HG03354 (cell line): Measurements from ENCODE around the gene RBP4.

Experiments
- ATAC-seq: cut with Tn5 transposase; IDR thresholded peaks from one replicate; pipeline ENCODE4 v1.9.1; 2021; ENCODE audit warnings: mild to moderate bottlenecking; ENCODE audit not compliant: unreplicated experiment, poor library complexity, severe bottlenecking

Gene RBP4

DNA sequence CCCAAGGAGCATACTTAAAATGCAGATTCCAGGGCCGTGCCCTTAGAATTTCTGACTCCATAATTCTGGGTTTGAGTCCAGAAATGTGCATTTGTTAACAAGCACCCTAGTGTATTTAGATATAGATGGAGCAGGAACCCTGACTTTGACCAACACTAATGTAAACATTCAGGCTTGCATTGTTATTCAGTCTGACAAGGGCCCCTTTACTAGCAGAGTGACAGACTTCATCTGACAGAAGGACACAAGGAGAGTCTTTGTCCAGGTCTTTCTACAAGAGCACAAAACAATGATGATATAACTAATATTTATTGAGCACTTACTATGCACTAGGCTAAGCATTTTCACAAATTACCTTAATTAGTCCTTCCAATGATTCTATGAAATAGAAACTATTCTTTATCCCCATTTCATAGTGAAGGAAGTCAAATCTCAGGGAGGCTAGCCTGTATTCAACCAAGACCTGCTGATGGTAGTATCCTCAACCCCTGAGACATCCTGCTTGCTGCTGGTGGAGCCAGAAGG lies 3.9 kb downstream of the RBP4 start:
- no peak for ATAC-seq

DNA sequence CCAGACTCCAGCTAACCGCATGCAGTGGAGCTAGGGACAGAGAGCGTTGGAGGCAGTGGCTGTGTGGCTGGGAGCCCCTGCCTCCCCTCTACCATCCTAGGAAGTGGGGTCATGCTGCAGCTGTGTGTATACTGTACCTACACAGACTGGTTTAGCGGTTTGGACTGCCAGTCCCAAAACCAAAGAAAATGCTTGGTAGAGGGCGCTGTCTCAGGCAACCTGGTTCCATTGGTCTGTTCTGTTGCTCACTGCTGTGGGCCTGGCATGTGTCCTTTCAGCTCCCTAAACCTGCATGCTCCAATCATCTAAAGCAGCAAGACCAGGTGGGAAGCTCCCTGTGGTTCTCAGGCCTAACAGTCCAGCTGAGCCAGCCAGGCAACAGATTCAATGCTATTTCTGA lies 4.5 kb downstream of the RBP4 start:
- no peak for ATAC-seq

DNA sequence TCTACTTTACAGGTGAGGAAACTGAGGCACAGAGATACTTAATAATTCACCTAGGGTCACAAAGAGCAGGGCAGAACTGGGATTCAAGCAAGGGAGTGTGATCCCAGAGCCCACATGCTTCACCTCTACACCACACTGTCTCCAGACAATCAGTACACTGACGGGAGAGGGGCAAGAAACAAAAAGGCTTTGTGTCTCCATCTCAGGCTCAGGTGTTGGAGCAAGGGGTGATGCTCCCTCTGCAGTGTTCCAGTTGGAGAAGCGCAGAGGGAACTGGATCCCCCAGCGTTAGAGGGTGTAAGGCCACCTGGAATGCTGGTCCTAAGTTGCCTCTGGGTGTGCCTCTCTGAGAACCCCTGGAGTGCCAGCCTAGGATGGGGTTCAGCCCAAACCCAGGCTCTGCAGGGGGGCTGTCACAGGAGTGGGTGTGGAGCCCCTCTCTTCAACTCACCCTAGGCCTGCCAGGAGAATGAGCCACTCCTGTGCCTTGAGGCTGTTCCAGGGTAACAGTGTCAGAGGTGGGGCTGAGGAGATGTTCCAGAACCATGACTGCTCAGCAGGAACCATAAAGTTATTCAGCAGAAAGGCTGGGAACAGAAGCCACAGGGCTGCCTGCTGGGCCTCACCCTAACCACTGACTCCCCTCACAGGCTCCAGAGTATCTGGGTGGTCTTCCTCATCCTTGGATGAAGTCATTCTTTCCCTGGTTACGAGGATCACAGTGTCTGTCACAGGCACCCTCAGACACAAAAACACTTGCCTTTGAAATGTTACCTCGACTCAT lies 5.5 kb downstream of the RBP4 start:
- ATAC-seq, result no peak

DNA sequence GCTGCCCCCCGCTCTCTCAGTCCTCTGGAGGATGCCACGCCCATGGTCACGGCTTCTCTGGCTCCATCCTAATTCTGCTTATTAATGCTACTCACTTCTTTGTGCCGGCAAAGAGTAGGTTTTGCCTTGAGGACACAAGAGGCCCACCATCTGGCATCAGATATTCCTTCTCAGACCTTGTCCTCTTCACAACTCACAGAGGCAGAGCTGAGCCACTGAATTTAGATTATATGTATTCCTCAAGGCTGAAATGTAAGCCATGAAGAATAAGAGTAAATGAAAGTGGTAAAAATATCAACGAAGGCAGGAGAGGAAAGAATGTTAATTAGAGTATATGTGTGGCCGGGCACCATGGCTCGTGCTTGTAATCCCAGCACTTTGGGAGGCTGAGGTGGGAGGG lies 6.5 kb downstream of the RBP4 start:
- no peak for ATAC-seq

DNA sequence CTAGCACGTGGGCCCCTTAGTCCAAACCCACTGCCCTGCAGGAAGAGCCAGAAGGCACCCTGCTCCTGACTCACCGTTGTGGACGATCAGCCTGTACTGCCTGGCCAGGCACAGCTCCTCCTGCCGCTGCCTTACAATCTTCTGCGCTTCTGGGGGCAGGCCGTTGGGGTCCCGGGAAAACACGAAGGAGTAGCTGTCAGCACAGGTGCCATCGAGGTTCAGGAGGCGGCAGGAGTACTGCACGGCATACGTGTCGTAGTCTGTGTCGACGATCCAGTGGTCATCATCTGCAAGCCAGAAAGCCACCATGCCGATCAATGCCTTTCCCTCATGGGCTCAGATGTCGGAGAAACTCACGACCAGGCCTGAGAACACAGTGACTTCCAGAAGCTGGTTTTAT lies 7.3 kb downstream of the RBP4 start:
- no peak for ATAC-seq

DNA sequence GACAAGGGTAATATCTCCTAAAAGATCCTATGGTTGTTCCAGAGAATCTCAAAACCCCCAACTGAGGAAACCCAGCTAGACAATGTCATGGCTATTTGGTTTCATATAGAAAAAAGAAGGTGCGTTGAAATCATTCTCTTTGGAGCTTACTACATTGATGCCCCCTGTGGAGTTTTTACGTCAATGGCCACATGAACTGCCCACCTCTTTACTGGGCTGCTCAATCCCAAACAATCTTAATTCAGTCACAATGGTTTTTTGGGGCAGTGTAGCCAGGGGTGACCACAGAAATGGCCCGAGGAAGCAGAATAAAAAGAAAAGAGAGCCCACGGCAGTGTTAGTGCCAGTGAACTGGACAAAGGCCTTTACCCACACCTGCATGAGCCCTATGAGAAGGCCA lies 7.8 kb downstream of the RBP4 start:
- no peak for ATAC-seq

DNA sequence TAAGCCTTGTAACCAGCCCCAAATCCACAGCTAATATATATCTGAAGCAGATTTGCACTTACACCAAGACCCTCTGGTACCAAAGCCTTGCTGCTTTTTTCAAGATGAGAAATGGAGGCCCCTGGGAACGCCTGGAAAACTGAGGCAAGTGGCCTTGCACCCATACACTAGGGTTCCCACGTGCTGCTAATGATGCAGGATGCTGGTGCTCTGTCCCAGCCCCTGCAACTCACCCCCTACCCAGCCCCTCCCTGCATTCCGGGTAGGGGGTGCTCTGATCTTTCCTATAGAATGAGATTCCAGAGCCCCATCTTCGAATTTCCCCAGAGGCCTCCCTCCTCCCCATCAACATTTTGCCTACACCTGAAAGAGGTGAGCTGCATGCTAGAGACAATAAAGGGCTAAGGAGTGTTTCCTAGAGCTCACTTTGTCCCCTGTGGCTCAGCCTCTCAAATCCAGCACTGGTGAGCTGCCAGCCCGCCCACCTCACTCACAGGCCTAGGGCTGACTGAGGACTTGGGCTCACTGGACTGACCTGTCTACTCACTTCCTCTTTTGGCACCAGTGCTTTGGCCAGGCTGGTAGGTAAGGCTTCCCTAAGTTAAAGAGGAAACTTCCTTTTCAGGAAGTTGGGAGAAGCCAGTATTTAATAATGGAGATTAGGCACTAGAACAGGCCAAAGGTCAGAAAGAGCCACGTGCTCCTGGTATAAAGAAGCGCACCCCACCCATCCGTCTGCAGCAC lies 9.8 kb downstream of the RBP4 start:
- ATAC-seq, result no peak

DNA sequence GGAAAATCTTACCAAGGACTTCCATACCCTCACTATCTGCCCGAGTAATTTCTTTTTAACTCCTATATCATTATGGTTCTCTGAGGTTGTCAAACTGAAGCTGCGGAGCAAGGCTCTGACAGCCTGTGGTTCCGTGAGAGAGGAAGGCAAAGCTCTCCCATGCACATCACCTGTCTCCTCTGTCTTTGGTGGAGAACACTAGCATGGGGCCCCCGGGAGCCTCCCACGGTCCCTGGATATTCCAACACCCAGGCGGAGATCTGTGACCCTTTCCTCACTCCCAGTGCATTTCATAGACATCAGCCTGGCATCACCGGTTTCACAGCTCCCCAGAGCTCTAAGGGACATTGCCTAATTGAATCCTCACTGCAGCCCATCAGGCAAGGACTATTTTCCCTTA lies 10.4 kb downstream of the RBP4 start:
- ATAC-seq, result no peak

DNA sequence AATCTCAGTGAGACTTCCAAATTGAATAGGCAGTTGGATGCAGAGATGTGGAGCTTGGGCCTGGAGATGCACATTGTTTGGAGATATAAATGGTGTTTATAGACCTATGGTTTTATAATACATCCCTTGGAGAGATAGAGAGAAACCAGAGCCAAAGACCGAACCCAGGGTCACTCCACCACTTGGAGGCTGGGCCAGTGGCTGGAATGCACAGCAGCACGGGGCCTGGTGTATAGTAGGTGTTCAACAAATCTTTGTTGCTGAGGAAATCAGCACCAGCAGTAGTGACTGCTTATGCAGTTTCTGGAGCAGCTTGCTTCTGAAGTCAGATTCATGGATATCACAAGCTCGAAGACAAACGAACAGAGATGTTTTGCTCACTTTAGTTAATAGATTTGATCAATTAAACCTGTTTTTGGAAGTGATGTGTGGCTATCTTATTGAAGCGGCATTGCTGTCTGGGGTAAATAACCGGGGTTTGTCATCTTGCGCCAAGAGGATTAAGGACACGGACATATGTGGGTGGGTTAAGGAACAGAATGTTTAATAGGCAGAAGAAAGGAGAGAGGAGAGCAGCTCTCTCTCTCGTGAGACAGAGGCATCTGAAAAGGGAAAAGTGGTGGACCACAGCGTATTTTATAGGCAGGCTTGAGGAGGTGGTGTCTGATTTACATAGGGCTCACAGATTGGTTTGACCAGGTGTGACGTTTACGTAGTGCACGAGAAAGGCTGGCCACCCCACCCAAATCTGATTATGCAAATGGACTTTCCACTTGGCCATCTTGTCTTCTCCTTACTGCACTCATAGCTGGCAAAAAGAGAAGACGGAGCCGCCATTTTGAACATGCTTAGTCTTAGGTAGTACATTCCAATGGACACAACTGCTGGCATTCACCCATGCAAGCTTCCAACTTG lies 11.1 kb downstream of the RBP4 start:
- no peak for ATAC-seq

DNA sequence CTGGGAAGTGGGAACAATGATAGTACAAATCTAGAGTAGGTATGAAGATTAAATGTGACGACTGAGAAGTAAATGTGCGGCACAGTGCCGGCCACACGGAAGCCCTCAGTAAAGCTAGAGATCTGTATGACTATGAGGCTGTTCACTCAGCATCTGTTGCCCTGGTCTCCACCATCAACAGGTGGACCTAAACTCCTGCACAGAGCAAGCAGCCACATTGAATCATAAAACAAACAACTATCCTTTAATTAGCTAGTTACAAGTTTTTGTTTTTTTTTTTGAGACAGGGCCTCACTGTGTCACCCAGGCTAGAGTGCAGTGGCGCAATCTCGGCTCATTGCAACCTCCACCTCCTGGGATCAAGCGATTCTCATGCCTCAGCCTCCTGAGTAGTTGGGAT lies 16.6 kb downstream of the RBP4 start:
- no peak for ATAC-seq

DNA sequence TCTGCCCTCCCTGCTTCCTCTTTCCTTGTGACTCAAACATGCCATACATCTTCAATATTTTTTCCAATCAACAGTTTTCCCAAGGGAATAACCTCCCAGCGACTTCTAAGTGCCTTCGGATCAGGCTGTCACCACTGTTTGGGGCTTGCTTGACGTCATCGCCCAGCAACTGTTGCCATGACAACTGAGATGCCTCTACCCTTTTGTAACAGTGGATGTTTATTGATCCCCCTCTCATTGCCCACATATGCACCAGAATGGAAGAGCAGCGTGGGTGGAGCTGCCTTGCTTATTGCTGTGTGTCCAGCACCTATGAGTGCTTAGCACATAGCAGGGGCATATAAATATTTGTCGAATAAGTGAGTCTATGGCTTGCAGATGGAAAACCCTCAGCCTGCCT lies 20.2 kb downstream of the RBP4 start:
- ATAC-seq, result no peak

DNA sequence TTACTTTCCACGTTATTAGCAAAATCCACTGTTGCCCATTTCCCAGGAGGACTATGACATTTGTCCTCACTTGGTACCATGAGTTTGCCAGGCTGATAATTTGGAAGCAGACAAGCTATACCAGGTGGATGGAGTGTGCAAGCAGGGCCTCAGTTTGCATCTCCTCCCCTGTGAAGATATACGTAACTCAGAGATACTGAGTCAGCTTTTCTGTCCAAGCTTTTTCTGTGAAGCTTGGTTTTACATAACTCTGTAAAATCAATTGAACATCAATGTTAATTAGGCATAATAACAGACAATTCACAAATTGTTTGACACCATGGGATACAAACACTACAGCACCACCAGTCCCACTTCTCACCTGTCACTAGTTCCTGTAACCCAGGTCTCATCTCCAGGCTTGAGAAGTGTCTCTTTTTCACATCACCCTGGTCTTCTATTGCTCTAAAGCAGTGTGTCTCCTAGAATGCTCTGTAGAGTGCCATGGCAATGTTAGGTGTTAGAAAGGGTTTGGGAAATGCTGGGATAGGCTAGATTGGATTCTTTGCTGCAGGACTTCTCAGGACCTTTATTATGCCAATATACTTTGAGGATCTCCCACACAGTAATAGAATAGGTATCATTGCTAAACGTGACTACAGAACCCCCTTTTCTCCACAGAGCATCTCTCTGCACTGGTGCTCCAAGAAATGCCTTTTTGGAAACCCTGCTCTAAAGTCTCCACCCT lies 20.9 kb downstream of the RBP4 start:
- no peak for ATAC-seq

DNA sequence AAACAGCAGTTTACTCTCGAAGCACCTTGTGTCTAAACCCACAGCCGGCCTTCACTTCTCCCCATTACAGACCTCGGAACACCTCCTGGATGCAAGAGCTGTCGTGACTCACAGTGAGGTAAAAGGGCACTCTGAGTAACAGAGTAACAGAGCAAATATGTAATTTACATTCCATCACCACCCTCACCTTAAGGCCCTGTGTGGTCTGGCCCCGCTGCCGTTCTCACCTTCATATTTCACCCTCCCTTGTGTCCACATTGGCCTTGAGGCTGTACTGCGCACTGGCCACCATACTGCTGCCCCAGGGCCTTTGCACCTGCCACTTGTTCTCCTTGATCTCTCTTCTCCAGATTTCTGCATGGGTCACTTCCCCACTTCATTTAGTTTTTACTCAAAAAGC lies 21.9 kb downstream of the RBP4 start:
- ATAC-seq, result no peak

DNA sequence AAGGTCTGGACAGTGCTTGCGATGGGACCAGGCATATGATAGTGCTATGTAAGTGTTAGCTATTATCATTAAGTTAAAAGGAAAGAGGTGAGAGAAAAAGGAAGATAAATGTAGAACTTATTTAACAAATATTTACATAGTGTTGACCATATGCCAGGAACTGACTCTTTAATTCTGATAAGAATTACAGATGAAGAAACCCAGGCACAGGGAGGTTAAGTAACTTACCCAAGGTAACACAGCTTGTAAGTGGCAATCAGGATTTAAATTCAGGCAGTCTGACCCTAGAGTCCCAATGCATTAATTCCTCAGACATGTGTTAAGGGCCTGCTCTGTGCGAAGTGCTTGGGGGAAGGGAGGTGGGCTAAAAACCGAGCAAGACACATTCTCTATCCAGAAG lies 23.5 kb downstream of the RBP4 start:
- no peak for ATAC-seq

DNA sequence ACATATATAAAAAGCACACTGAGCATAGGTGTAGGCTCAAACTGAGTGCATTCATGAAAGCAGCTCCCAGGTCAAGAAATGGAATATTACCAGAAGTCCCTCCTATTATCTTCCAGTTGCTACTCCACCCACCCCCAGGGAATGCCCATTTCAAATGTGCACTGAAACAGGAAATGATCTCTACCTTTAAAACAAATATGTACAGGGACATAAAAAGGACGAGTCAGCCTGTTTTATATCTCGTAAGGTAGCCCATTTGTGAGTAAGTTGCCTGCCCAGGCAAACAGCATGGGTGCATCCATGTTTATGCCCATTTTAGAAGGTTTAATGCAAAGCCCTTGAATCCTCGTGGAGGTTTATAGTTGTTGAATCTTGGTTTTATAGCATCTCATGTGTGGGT lies 24.1 kb downstream of the RBP4 start:
- ATAC-seq, result no peak

DNA sequence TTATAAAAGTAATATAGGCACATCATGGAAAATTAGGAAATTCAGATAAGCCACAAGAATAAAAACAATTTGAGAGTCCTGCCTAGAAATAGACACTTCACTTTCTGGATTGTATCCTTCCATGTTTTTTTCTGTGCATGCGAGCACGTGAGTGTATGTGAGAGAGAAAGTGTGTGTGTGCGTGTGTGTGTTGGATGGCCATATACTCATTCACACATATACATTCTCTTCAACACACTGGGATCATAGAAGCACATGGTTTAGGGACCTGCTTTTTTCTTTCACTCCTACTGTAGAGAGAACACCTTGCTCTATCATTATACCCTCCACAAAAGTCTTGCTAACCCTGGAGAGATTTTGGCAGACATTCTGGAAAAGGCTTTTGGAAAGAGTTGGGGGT lies 27.1 kb downstream of the RBP4 start:
- no peak for ATAC-seq

DNA sequence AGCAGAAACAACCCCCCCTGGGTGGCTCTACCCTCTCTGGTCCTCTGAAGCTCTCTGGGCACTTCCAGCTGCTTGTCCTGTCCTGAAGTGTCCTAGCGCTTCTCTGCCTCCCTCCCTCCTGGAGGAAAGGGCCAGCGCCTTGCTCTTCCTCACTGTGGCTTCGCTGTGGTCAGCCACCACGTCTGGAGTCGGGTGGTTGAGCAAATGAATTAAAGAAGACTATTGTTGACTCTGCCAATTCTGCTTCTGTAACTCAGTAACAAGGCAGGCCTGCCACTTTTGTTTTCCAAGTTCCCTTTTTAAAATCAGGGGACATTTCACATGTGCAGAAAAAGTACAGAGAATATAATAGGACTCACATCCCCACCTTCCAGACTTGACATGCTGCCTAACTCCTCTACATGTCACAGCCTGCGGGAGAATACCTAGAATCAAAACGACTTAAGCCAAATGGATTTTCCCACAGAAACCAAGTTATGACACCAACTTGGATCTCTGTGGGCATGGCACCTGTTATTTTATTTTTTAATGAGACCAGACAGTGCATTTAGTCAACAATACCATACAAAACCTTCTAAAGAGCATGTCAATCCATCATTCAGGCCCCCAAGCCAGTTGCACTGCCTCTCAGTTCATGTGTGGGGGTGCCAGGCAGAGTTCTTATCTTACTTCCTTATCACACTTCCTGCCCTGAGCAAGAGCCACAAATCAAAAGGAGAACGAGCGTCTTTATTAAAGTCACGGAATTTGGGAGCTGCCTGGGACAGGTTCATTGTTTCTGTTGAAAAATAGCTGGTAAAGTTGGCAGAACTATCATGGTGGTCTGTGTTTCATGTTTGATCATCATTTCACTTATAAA lies 27.8 kb downstream of the RBP4 start:
- ATAC-seq, result no peak

DNA sequence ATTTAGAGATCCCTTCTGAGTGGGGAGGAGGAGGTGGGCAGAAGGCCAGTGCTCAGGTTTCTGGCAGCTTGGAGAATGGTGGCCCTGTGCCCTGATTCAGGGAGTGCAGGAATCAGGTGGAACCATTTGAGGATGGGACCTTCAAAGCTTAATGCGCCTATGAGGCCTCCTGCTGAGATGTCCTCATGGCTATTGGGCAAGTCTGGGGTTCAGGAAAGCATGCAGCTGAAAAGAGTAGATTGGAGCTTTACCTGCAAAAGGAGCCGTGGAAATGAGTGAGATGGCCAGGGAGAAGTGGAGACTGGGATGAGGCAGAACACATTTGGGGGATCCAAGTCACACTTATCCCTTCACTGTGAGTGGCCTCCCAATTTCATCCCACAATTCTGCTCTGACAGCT lies 28.4 kb downstream of the RBP4 start:
- no peak for ATAC-seq

DNA sequence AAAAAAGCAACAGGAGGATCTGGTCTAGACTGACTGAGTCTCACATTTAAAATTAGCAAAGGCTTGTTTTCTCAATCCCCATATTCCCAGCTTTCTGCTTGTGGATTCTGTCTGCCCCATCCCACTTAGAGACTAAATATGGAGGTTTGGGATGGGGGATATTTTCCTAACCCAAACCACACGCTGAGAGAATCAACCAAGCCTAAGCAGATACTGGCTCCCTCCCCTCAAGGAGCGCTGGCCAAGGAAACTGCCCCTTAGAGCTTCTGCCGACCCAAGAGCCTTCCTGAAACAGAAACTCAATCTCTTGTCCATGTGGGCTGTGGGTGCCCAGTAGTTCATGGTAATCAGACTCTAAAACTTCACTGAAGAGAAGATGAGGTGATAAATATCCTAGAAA lies 30.7 kb downstream of the RBP4 start:
- ATAC-seq, result no peak
